T-helper 1 cell treated with Interleukin-12 subunit alpha and Interleukin-12 subunit beta and Interleukin-4 antibody, amounts not matched to agents 30 ng/mL and 1 ng/mL, for 36 hours (primary cell): Measurements from ENCODE around the gene NT5C1B. TPM values are rescaled to one million over a fixed set of nuclear protein-coding genes. Genes with fewer than 3 reads are reported as not detected.

Experiments
- intact Hi-C: fragments of 100-400 bp; cut with micrococcal nuclease; formaldehyde crosslinking; loops from one replicate; pipeline ENCODE4 v1.15.1; 2024
- total RNA-seq: library from RNA; stranded (reverse); gene quantifications from 2 replicates; pipeline ENCODE4 v1.2.3, GENCODE V29; 2022

Gene NT5C1B
- total RNA-seq, 1 donor from 2014 or later = not detected

DNA sequence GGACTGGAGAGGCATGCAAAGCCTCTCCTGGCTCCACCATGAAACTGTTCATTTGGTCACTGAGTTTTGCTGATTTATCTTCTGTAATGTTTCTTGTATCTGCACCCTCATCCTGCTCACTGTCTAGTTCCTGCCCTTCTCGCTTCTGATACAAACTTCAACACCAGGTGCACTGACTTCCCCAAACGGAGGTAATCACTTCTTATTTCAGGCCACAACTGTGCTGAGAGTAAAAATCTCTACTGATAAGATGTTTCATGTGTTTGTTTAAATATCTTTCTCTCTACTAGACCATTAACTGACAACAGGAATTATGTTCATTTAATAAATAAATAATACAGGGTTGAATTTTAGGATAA lies 10.9 kb upstream of the NT5C1B start:
- intact Hi-C loops = no loop called here

DNA sequence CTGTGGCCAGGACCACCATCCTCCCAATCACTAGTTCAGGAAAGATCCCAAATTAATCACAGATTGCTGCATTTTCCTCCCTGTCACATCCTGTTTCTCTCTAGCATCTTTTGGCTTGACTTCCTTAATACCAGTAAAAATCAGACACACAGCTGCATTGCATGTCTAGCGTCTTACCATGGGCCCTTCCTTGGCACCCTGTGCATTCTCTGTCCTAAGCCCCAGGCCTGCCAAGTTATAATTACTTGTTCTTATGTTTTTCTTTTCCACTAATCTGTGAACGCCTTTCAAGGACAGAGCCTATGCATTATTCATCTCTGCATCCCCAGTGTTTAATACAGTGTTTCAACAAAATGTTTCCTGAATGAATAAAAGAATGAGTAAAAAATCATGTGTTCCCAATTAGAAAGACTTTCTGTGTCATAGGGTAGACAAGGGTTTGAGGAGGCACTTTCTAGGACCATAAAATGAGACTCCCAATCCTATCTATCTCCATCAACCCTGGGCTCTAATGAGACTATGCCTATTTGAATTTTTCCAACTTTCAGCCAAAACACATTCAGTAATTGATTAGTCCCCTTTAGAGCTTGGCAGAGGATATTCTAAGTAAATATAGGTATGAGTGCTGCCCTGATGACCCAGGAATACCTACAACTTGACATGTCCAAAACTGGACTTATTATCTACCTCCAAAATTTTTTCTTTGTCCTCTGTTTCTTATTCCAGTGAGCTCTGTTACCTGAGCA lies 10.3 kb upstream of the NT5C1B start:
- intact Hi-C loops = no loop called here

DNA sequence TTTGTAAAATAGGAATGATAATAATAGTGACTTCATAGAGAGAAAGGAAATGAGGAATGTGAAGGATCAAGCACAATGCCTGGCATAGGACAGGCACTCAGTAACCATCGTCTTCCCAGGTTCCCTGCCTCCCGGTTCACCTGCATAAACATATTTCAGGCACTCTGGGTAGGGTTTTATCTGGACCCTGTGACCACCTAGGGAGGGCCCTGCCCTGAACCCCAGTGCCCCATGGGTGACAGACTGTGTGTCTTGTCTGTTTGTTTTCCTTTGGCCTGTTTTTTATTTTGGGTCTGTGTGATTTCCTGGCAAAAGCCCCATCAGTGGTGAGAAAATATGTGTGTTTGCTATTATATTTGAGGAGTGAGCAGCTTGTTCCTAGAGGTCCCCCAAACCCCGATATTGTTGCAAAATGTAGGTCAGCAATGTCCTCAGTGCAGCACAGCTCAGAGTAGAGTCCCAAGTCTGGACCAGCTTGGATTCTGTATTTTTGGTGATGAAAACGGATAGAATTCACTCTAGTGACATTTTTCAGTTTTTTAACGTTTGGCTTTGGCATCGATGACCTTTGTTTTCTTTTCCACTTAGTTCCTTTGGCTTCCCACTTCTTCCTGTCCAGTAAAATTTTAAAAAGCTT lies 9.6 kb upstream of the NT5C1B start:
- intact Hi-C loops = no loop called here

DNA sequence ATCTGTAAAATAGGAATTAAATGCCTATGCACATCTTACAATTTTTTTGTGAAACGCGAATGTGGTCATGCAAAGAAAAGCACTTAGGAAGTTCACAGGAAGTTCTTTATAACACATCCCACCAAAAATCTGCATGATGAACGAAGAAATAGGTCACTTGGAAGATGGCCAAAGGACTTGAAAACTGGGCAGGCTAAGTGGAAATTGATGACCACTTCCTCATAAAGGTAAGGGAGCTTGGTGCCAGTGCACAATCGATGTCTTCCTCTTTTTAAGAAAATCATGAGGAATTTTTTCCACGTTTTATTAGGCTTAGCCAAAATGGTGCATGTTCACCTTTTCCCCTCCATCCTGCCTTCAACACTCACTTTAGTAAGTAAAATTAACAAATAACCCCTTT lies 8.2 kb upstream of the NT5C1B start:
- intact Hi-C loops = no loop called here

DNA sequence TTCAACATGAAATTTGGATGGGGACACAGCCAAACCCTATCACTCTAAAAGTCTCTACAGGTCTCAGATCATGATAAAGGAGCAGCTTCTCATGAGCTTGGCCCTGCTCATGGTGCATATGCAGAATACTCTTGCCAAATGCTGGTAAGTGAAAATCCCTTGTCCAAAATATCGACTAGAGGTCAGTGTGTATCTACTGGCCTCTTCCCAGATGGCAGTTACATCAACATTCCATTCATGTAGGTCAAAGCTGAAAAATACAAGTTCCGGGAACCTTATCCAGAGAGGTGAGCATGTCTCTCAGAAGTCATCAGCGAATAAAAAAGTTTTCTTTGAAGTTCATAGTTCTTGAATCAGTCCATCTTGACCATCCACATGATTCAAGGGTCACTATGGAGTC lies 7.6 kb upstream of the NT5C1B start:
- intact Hi-C loops = no loop called here

DNA sequence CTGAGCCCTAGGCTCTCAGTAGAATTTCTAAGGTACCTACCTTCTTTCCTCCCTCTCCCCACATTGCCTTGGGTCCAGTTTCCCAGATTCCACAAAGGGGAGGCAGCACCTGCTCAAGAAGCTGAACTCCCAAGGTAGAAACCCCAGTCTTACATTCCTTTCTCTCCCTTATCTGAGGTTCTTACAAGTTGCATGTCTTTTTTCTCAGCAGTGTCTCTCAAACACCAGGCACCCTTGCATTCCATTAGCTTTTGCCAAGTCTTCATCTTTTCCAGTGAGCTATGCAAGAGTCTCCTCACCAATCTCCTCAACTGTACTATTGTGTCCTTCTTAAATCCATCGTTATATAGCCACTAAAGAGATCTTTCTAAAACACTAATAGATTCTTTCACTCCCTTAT lies 4.1 kb upstream of the NT5C1B start:
- intact Hi-C loops = no loop called here

DNA sequence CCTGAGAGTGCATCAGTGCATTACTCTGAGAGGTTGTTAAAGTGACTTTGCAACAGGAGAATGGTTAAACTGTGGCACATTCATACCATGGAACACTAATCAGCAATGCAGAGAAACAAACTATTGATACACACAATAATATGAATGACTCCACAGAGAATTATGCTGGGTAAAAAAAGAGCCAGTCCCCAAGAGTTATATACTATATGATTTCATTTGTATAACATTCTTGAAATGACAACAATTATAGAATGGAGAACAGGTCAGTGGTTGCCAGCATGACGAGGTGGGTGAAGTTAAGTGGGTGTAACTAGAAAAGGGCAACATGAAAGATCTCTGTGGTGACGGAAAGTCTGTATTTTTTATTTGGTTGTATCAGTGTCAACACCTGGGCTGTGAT lies 3.0 kb upstream of the NT5C1B start:
- intact Hi-C loops = no loop called here

DNA sequence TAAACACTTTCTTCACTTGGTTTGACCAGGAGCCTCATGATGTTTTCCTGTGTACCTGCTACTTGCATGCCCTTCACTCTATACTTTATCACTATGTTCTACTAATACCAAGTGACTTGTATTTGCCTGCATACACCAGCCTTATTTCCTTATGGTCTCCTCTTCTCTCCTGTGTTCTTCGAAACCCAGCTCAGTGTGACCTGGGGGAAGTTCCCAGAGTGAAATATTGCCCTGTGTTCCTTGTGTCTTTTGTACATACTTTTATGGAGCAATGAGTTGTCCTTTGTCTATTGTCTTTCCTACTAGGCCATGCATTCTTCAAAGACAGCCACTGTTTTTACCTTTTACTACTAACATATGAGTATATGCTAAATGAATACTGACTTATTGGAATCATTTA lies 567 bp downstream of the NT5C1B start:
- intact Hi-C loops = no loop called here

DNA sequence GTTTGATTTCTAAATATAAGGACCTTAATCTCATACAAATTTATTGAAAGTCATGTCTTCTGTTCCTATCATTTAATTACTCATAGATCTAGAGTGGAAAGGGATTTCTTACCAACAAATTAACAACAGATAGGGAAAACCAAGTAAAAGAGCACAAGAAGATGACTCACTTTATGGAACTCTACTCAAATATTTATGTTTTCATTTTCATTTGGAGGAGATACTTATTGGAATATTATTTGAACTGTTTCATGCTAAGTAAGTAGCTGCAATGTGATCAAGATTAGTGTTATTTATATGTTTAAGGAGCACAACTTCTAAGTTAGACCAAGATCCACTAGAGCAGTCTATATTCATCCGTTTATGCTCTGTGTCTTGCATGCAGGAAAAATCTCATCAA lies 1.3 kb downstream of the NT5C1B start:
- intact Hi-C loops = no loop called here

DNA sequence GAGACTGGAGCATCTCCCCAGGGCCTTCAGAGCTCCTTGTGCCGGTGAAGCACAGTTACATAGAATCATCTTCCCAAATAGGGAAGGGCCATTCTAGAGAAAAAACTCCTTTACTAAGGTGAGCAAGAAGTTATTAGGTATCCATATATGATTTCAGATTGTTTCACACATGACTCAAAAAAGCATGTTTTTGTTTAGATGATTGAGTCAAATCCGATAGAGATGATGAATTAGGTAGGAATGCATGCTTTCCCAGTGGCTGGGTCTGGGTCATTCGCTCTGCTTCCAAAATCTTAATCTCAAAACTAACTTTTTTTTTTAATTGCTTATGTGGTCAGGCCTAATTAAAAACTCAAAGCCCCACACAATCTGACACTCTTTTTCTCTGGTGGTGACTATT lies 3.8 kb downstream of the NT5C1B start:
- intact Hi-C loops = no loop called here

DNA sequence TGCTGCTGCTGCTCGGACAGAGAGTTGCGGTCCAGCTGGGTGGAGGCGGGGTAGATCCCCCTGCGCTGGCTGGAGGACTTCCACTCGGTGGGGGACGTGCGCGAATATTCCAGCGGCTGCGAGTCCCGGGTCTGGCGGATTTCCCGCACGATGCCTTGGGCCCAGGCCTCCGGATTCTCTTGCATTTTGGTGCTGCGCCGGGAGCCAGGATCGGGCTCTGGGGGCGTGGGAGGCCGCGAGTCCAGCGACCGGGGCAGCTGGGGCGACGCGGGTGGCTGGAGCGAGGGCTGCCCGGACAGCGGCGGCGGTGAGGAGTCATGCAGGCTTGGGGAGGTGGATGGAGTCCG lies 4.8 kb downstream of the NT5C1B start:
- intact Hi-C loops = no loop called here

DNA sequence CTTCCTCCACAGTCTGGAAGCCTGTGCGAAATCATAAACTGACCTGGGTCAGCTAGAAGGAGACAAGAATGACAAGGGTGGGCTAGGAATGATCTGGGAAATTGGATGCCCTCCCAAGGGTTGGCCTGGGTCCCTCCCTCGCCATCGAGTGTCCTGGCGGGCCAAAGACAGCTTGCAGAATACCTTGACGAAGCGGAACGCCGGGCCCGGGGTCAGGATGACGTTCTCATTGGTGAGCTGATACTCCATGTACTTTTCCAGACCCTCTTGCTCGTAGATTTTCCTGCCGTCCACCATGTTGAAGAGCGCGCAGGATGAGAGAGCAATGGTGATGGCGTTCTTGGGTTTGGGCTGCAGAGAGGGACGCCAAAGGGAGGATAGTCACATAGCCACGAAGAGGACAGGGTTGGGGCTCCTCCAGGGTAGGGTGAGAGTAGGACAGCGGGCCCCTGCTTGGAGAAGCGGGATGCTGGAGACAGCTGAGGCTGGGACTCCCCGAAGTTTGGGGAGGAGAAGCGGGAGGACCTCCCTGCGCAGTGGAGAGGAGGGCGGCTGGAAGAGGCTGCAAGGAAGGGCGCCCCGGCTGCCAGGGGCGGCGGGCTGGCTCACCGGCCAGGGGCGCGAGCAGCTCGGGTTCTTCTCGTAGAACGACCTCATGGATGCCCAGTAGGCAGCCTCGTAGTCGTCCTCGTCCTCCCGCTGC lies 5.3 kb downstream of the NT5C1B start:
- intact Hi-C loops = no loop called here

DNA sequence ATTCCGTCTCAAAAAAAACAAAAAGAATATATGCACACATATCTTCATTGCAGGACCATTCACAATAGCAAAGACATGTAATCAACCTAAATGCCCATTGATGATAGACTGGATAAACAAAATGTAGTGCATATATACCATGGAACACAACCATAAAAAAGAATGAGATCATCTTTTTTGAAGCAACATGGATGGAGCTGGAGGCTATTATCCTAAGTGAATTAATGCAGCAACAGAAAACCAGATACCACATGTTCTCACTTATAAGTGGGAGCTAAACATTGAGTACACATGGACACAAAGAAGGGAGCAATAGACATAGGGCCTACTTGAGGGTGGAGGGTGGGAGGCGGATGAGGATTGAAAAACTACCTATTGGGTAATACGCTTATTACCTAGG lies 8.8 kb downstream of the NT5C1B start:
- intact Hi-C loops = no loop called here

DNA sequence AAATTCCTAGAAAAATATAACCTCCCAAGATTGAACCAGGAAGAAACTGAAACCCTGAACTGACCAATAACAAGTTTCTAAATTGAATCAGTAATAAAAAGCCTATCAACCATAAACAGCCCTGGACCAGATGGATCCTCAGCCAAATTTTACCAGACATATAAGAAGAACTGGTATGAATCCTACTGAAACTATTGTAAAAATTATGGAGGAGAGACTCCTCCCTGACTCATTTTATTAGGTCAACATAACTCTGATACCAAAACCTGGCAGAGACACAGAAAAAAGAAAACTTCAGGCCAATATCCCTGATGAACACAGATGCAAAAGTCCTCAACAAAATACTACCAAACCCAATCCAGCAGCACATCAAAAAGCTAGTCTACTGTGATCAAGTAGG lies 11.3 kb downstream of the NT5C1B start:
- intact Hi-C loops = no loop called here

DNA sequence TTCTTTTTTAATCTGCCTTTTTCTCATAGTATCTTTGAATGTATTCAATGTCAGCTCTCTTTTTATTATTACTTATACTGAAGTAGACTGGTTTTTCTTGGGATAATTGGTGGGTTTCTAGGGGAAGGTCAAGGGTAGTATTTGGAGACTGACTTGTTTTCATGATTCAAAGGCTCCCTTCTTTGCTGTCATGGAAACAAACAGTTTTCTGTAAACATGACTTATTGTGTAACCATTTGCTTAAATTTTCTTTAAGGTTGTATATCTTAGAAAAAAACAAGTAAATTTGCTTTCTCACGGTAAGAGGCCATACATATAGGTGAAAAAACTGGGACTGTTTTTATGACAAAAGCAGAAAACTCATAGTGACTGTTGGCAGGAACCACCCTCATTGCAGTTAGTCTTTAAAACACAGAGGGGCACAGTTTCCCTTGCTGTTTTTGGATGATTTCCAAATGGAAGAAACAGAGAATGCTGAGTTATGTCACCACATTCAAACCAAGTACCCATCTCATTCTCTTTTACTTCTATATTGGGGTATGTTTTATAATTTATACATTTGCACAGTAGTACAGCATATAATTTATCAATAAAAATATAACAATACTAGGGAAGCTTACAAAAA lies 23.1 kb downstream of the NT5C1B start:
- intact Hi-C loops = no loop called here

DNA sequence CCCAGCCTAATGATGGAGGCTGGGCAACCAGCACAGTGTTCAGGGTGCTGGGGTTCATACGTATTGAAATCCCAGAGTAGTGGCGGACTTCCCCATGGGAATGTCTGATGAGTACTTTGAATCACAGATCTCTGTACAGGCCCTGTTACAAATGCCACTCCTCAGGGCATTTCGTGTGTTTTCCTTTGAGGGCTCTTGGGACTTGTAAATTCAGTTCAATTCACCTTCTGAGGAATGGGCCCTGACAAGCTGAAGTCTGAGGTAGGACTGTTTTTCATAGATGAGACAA lies 28.6 kb downstream of the NT5C1B start:
- intact Hi-C loops = loop anchor here (1.0 to 5.0 kb wide), 11 partner anchors 40 to 1791 kb away; partner anchors contain the start of genes GEN1 and TTC32

DNA sequence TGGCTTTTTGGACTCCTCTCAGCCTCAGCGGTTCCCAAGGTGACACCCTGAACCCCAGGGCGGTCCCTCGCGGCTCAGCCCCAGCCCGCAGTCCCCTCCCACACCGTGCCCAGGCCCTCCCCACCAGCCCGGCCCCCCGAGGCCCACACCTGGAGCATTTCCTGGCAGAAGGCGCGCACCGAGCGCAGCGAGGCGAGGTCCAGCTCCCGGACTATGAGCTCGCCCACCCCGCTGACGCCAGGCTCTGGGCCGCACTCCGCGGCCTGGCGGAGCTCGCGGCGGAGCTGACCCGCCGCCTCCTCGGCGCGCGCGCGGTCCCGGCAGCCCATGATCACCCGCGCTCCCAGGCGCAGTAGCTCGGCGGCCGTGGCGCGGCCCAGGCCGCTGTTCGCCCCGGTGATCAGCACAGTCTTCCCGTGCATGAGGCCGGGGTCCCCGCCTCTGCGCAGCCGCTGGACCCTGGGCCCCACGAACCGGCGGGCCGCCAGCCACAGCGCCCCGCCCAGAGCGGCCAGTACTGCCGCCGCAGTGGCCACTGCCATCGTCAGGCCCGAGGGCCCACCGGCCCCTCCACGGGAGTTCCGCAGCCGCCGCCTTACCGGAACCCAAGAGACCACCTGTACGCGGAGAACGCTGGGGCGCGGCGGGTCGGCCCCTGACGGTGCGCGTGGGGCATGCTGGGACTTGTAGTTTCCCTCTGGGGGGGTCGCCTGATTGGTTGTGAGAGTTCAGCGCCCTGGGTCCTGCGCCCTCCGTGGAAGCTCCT lies 29.2 kb downstream of the NT5C1B start, which contains the start of gene RDH14:
Gene RDH14 (minus strand): TSS at position 623 of the 766 bp plus-strand sequence. CDS start 81 bp downstream, at position 542.
- intact Hi-C loops = loop anchor here (1.0 to 5.0 kb wide), 11 partner anchors 40 to 1791 kb away; partner anchors contain the start of genes GEN1 and TTC32

DNA sequence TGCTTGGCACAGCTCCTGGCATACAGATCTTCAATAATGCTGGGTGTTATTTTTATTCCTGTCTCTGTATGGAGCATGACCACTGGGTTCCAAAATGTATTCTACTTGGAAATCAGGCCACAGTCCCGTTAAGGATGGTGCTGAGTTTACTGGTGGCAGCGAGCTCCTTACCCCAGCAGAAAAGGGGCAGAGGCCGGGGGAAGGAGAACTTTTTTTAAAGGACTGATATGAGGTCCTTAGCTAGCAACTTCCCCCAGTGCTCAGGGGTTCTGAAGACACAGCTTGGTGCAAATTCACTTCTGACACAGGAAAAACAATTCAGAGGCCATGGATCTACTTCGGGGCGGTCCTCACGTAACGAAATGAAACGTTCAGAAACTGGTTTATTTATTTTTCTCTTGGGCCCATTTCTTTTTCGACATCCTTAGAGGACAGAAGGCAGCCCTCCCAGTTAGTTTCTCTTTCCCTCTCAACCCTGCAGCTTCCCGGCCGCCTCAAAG lies 29.8 kb downstream of the NT5C1B start:
- intact Hi-C loops = loop anchor here (1.0 to 5.0 kb wide), 11 partner anchors 39 to 1792 kb away; partner anchors contain the start of genes GEN1 and TTC32

DNA sequence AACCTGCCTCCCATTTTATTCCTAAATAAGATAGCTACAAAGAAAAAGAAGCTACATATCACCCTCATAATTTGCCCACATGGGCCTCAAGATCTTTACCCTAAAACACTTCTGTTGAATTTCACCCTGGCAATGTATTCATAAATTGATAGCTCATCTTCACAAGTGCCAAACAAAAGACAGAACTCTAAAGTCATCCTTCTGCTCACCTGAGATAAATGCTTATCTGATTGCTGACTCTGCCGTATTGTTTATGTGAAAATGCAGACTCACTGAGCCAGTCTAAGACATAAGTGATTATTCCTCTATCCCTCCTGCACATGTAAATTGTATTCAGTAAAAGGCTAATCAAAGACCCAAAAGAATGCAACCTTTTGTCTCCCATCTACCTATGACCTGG lies 30.9 kb downstream of the NT5C1B start:
- intact Hi-C loops = no loop called here

DNA sequence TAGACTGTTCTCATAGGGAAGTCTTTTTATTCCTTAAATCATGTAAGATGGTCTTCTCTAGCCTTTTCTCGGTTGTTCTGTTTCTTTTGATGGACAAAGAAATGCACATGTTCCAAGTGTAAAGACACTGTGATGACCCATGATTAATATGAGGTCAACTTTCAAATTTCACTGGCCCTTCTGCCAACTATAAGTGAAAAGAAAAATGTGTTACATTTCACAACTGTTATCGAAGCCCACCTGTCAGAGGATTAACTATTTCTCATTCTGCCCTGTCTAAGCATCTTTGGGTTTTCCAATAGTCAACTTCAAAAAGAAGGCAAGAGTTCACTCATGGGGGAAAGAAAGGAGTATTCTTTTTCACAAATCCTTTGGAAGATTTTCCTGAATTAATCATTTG lies 32.2 kb downstream of the NT5C1B start:
- intact Hi-C loops = no loop called here
